NCI-H1105 treated with DMSO at 0.1 percent for 48 hours (cell line): Measurements from ENCODE around the gene OR4N5.
"Not testable (repeated sequence)": the region's sequence is repeated elsewhere in the genome, so short reads cannot be mapped to it uniquely, and the experiment has no call there.

Experiments
- DNase-seq: peaks from one replicate; lab custom pipeline; 2025; lab: John Stamatoyannopoulos, UW

Gene OR4N5, protein sequence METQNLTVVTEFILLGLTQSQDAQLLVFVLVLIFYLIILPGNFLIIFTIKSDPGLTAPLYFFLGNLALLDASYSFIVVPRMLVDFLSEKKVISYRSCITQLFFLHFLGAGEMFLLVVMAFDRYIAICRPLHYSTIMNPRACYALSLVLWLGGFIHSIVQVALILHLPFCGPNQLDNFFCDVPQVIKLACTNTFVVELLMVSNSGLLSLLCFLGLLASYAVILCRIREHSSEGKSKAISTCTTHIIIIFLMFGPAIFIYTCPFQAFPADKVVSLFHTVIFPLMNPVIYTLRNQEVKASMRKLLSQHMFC

DNA sequence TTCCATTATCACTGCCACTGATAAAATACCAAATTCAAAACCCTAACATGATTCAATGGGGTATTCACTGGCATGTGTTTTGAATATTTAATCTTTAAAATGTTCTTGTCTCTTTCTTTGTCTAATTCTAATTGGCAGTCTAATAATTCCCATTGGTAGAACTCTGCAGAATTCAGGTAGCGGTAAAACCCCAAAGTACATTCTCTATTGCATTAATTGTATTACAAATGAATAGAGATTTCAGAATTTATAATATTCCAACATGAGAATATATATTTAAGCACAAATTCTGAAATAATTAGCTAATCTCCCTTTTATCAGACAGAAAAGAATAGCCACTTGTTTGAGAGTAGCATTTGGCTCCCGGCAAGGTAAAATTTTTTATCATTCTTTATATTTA, at the start of gene OR4N5:
Gene OR4N5 (plus strand): TSS at position 301 of the 400 bp plus-strand sequence. CDS start 4,916 bp downstream, outside the sequence.
- no peak for DNase-seq

DNA sequence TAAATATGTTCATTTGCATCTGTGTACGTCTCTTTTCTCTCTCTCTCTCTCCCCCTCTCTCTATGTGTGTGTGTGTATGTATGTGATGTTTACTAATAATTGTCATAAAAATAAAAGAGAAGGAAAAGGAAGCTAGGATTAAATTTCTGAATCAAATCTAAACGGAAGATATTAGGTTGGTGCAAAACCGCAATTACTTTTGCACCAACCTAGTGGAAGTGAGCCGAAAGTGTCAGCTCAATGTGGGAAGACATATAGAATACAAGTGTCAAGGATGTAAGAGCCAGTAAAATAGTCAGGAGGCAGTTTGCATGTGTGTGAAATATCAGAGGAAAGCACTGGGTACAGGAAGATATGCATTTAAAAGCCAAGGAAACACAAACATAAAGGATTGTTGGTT, 46.6 kb upstream of the OR4N5 start:
- no peak for DNase-seq

DNA sequence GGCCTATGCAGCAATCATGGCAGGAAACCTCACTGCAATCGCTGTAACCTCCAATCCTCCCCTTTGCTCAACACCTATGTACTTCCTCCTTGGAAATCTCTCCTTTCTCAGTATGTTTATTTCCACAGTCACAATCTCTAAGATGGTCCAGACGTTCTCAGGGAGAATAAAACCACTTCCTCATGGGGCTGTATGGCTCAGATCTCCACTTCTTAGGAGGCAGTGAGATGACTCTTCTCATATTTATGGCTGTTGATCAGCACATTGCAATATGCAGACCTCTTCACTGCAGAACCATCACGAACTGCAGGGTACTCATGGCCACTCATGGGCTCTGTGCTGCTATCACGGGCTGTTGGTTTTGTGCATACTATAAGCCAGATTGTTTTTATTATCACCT, 45.2 kb upstream of the OR4N5 start:
- DNase-seq = no peak

DNA sequence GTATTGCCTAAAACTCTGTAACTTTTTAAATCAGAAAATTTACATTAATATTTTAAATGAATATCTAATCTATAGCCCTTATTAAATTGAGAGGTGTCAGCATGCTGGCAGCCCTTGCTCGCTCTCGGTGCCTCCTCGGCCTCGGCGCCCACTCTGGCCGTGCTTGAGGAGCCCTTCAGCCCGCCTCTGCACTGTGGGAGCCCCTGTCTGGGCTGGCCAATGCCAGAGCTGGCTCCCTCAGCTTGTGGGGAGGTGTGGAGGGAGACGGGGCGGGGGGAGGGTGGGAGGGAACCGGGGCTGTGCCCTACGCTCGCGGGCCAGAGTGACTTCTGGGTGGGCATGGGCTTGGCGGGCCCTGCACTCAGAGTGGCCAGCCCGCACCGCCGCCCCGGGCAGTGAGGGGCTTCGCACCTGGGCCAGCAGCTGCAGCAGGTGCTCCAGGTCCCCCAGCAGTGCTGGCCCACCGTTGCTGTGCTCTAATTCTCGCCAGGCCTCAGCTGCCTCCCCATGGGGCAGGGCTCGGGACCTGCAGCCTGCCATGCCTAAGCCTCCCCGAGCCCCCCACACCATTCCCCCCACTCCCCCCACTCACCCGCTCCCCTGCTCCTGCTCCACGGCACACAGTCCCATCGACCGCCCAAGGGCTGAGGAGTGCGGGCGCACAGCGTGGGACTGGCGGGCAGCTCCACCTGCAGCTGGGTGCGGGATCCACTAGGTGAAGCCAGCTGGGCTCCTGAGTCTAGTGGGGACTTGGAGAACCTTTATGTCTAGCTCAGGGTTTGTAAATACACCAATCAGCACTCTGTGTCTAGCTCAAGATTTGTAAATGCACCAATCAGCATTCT, 39.5 kb upstream of the OR4N5 start:
- not testable (repeated sequence) for DNase-seq

DNA sequence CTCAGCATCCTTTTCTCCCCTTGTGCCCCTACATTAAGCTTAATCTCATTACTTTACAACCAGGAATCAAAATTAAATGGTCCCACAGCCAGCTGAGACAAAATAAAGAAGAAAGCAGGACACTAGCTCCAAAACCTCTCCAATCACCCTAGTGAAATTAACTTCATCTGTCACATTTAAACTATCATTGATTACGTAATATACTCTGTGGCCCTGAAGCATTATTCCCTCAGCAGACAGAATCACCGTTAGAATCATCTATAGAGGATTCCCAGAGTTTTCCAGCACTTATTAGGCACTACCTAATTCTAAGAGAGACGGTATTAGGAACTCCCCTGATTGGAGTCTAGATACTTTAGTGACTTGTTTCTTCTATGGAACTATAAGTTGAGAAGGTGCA, 28.2 kb upstream of the OR4N5 start, which contains the start of gene OR4K17:
Gene OR4K17 (plus strand): TSS at position 302 of the 400 bp plus-strand sequence. CDS start 6,761 bp downstream, outside the sequence.
- DNase-seq = no peak

DNA sequence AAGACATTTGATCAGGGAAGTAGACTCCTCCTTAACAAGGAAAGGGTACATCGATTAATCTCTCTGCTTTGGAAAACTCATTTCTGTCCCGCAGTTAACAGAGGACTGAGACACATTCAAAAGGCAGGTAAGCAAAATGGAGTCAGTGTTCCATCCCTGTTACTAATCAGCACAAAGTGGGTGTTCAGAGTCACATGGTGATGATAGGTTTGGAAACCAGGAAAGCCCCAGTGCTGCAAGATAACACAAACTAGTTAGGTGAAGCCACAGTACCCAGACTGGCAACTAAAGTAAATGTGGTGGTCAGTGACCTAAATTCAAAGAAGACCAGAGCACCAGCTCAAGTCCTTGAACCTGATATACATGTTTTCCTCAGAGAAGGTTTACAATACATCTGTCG, 26.3 kb upstream of the OR4N5 start:
- no peak for DNase-seq

DNA sequence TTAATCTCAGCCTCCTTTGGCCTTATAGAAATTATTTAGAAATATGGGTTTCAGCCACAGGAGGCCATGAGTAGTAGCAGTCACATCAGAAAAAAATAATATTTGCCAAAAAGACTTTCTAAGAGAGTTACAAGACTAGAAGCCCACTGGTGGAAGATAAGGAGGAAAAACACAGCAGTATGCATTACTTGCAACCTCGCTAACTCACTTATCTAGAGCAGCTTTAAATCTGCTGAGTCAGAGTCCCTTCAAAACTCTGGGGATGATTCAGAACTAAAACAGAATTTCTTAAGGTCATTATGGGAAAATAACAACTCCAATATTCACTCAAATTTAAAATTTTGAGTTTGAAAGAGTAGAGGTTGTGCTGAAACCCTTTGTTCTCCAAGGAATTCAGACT, 21.9 kb upstream of the OR4N5 start:
- no peak for DNase-seq

DNA sequence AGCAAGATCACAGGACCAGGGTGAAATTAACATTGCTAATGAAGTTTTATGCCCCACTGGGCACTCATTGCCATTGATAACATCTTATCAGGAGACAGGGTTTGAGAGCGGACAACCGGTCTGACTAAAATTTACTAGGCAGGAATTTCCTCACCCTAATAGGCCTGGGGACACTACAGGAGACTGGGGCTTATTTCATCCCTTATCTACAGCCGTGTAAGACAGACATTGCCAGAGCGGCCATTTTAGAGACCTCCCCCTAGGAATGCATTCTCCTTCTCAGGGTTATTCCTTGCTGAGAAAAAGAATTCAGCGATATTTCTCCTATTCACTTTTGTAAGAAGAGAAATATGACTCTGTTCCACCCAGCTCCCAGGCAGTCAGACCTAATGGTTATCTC, 19.8 kb upstream of the OR4N5 start:
- DNase-seq = no peak

DNA sequence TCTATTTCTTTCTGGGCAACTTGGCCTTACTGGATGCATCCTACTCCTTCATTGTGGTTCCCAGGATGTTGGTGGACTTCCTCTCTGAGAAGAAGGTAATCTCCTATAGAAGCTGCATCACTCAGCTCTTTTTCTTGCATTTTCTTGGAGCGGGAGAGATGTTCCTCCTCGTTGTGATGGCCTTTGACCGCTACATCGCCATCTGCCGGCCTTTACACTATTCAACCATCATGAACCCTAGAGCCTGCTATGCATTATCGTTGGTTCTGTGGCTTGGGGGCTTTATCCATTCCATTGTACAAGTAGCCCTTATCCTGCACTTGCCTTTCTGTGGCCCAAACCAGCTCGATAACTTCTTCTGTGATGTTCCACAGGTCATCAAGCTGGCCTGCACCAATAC, 5.3 kb downstream of the OR4N5 start:
- DNase-seq = no peak

DNA sequence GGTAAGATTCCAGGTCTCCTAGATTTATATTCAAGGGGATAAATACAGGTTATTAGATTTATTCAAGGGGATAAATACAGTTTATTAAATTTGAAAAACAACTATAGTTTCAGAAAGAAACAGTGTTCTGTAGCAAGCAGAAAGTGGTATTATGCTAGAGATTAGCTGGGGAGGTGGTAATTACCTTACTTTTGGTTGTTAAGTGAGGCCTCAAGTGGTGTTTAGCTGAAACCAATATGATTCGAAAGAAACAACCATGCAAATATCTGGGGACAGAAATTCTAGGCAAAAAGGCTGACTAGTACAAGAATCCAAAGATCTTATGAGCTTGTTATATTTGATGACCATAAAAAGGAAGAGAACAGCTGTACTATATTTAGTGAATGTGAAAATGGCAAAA, 6.2 kb downstream of the OR4N5 start:
- peak; percentile 43 for DNase-seq

DNA sequence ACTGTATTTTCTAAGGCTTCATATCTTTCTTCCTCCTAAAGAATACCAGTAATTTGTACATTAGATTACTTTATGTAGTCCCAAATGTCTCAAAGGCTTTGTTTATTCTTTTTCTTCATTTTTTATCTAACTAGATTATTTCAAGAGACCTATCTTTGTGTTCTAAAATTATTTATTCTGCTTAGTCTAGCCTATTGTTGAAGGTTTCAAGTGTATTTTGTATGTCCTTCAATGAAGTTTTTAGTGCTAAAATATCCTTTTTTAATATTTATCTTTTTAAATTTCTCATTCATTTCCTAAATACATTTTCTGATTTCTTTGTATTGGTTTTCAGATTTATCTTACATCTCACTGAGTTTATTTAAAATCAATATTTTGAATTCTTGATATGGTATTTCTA, 25.8 kb downstream of the OR4N5 start:
- DNase-seq = no peak

DNA sequence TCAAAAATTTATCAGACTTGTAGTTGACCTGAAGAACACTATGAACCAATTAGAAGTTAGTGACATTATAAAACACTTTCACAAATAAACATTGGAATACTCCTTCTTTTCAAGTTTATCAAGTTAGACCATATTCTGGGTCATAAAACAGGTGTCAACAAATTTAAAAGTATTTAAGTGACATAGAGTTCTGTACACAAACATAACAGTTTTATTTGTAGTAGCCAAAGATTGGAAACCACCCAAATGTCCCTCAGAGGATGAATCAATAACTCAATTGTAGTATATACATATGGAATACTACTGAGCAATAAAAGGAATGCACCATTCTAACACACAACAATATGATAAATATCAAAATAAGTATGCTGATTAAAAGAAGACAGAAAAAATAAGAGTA, 28.5 kb downstream of the OR4N5 start:
- no peak for DNase-seq

DNA sequence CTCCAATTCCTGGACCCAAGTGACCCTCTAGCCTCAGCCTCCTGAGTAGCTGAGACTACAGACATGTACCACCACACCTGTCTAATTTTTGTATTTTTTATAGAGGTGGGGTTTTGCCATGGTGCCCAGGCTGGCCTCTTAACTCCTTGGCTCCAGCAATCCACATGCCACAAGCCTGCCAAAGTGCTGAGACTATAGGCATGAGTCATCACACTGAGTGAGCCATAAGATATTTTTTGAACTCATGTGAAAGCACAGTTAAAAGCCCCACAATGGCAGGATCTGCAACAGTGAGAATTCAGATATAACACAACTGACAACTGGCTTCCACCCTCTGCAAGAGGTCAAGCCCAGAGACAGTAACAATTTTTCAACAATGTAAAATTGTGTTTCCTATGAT, 31.2 kb downstream of the OR4N5 start:
- DNase-seq = not testable (repeated sequence)

DNA sequence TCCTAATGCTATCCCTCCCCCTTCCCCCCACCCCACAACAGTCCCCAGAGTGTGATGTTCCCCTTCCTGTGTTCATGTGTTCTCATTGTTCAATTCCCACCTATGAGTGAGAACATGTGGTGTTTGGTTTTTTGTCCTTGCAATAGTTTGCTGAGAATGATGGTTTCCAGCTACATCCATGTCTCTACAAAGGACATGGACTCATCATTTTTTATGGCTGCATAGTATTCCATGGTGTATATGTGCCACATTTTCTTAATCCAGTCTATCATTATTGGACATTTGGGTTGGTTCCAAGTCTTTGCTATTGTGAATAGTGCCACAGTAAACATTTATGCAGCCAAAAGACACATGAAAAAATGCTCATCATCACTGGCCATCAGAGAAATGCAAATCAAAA, 35.6 kb downstream of the OR4N5 start:
- not testable (repeated sequence) for DNase-seq

DNA sequence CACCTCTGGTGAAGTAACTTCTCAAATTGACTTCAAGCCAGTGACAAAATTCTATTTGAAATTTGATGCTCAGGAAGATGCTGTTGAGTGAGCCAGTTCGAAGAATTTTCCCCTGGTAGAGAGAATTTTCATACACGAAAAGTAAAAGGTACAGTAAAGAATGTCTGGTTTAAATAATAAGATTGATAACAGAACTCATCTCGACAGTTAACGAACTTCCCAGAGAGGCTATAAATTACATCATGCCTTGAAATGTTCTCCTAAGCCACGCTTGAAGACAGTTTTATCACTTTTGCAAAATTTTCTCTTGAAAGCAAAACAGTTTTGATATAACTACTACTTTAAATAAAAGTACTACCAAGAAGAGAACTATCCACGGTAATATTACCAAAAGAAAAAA, 37.7 kb downstream of the OR4N5 start:
- DNase-seq = no peak

DNA sequence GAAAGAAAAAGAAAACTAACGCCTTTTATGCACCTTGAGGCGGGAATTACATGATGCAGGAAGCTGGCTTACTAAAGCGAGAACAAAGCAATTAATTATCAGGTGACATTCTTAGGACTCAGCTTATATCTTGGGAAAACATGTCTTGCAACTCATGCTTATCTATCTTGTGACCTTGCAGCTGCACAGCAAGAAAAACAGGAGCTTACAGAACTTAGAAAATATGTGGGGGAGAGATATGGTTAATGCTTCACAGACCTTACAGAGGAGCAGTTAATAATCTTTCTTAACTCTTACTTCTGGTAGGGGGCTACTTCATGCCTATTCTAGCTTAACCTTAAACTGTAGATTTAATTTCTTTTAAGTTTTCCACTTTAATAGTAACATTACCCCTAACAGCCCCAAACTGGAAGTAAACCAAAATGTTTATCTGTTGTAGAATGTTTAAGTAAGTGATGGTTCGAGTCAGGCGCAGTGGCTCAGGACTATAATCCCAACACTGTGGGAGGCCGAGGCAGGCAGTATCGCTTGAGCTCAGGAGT, 38.9 kb downstream of the OR4N5 start:
- DNase-seq = no peak

DNA sequence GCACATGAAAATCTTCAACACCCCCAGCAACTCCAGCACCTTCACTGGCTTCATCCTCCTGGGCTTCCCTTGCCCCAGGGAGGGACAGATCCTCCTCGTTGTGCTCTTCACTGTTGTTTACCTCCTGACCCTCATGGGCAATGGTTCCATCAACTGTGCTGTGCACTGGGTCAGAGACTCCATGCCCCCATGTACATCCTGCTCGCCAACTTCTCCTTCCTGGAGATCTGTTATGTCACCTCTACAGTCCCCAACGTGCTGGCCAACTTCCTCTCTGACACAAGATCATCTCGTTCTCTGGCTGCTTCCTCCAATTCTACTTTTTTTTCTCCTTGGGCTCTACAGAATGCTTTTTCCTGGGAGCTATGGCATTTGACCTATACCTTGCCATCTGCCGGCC, 40.6 kb downstream of the OR4N5 start:
- no peak for DNase-seq

DNA sequence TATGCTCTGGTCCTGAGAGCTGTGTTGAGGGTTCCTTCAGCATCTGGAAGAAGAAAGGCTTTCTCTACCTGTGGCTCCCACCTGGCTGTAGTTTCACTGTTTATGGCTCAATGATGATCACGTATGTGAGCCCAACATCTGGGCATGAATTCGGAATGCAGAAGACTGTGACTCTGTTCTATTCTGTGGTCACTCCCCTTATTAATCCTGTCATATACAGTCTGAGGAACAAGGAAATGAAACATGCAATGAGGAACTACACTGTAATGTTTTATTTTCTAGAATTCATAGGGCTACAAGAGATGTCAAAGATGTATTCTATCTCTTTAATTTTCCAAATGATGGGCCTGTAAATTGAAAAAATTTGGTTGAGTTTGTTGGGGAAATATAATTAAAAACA, 41.3 kb downstream of the OR4N5 start:
- no peak for DNase-seq

DNA sequence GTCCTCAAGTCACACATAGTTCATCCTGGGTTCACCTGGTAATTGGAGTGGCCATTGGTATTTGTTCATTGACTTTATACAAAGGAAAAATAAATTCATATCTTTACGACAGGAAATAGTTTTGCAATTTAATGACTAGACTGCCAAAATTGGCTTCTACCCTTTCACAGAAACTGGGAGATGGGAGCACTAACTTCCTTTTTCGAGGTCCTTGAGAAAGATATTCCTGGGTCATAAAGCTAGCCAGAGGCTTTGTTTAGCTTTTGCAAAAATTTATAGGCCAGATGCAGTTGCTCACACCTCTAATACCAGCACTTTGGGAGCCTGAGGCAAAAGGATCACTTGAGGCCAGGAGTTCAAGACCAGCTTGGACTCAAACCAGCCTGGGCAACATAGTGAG, 41.9 kb downstream of the OR4N5 start:
- no peak for DNase-seq

DNA sequence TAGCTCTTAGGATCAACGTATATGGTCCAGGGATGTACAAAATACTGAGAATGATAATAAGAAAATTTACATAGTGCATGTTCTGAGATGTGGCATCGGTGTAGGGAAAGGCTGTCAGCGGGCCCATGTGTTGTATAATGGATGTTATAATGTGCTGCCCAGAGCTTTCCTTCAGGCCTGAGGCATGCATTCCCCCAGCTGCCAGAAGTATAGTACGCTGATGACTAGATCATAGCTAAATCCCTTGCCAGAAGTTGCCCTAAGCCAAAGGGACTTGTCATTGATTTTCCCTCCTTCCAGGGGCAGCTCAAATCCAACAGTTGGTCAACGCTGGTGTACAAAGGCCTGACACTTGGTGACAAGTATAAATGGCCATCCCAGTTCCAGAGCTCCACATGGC, 45.6 kb downstream of the OR4N5 start:
- no peak for DNase-seq

DNA sequence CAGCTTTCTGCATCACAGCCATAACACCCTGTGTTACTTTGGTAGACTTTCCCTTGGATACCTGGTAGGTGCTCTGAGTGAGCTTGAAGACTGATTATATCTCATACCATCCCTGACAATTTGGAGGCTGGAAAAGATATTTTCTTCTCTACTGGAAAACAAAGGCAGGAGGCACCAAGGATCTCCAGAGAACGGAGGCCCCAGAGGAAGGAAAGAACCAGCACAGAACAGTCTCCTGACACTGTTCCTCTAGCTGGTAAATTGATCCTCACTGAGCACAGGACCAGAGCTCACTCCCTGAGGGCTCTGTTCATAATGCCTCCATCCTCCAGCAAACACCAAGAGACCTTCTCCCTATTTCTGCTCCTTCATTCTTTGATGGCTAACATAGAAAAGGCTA, 52.0 kb downstream of the OR4N5 start, which contains the start of gene OR11G2:
Gene OR11G2 (plus strand): TSS at position 301 of the 400 bp plus-strand sequence. CDS start 6,542 bp downstream, outside the sequence.
- no peak for DNase-seq

DNA sequence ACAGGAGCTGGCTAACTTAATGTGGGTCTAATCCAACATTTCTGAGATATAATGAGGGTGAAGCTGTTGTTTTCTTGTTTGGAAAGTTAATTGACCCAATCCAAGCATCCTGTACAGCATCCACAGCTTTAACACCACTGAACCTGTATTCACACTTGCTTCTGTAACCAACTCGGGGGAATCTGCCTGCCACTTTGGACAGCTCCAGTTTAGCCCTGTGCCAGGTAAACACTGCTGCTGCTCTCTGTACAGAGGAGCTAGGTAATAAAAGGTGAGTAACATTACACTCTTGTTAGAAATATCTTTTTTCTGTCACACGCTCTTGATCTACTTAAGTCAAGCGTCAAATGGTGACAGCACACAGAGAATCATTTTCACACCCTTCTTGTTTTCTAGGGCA, 52.8 kb downstream of the OR4N5 start:
- no peak for DNase-seq

DNA sequence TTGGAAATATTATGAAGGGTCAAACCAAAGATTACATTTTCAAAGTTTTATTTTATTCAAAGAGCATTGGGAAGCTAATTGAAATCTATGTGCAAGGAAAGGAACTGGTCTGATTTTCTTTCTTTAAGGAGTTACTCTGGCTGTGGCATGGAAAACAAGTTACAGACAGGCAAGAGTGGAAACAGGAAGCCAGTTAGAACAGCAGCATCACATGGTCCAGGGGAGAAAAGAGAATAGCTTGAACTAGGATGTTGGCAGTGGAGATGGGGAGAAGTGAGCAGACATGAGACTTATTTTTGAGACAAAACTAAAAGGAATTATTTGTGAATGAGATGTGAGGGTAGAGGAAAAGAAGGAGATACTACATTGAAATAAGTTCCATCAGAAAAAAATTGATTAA, 55.5 kb downstream of the OR4N5 start:
- no peak for DNase-seq
